GM12892 (cell line): ENCODE results near the gene SLC28A1.

ENCODE experiments used
- POLR2A ChIP-seq: IDR thresholded peaks from 2 replicates; pipeline ENCODE4 v1.6.1; 2011; ENCODE audit warnings: low read depth, low read length, control low read depth
- POLR2AphosphoS5 ChIP-seq: IDR thresholded peaks from 2 replicates; pipeline ENCODE4 v1.6.1; 2011; ENCODE audit warnings: low read depth, low read length, control low read depth

GRCh38 chr15:84889991-84890669 is 5.7 kb downstream of the SLC28A1 start:
- TF ChIP-seq POLR2AphosphoS5 (no peak), POLR2A (no peak)
